ENCODE data around the gene PRTG. TPM values are rescaled to one million over a fixed set of nuclear protein-coding genes. Genes with fewer than 3 reads are reported as not detected.

Gene PRTG
- total and polyA plus RNA-seq, 2 experiments from 2014 or later = 0.63 to 3.4 TPM

DNA sequence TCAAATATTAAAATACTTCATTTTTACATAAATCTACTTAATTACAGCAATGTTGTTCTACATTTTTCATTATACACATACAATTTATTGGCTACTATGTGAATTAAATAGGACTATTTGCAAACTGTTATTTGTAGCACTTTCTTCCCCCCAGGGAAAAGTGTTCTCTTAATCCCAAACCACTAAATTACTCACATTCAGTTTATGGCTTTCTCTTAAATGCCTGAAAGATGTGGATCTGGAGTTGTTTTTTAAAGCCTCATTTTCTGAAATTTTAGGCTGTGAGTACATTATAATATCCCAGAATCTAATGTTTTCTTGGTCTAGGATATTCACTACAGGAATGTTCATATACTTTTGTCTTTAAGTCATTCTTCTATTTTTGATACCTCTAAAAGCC, 32.7 kb downstream of the PRTG start (continued):
- TF ChIP-seq ZNF114 (CRISPR knock-in tag; IDR thresholded peaks at IDR 0.05) = no peak
- TF ChIP-seq JUNB (IDR thresholded peaks at IDR 0.05; ENCODE audit: unreplicated experiment) = no peak
- no peak for TF ChIP-seq EZH2 (IDR thresholded peaks at IDR 0.05; ENCODE audit: low read depth, unreplicated experiment)
- TF ChIP-seq, protein P1, sequence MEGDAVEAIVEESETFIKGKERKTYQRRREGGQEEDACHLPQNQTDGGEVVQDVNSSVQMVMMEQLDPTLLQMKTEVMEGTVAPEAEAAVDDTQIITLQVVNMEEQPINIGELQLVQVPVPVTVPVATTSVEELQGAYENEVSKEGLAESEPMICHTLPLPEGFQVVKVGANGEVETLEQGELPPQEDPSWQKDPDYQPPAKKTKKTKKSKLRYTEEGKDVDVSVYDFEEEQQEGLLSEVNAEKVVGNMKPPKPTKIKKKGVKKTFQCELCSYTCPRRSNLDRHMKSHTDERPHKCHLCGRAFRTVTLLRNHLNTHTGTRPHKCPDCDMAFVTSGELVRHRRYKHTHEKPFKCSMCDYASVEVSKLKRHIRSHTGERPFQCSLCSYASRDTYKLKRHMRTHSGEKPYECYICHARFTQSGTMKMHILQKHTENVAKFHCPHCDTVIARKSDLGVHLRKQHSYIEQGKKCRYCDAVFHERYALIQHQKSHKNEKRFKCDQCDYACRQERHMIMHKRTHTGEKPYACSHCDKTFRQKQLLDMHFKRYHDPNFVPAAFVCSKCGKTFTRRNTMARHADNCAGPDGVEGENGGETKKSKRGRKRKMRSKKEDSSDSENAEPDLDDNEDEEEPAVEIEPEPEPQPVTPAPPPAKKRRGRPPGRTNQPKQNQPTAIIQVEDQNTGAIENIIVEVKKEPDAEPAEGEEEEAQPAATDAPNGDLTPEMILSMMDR (conservative IDR thresholded peaks at IDR 0.05; ENCODE audit: low read depth in 2 of 2) = no peak
- TF ChIP-seq, protein P2, sequence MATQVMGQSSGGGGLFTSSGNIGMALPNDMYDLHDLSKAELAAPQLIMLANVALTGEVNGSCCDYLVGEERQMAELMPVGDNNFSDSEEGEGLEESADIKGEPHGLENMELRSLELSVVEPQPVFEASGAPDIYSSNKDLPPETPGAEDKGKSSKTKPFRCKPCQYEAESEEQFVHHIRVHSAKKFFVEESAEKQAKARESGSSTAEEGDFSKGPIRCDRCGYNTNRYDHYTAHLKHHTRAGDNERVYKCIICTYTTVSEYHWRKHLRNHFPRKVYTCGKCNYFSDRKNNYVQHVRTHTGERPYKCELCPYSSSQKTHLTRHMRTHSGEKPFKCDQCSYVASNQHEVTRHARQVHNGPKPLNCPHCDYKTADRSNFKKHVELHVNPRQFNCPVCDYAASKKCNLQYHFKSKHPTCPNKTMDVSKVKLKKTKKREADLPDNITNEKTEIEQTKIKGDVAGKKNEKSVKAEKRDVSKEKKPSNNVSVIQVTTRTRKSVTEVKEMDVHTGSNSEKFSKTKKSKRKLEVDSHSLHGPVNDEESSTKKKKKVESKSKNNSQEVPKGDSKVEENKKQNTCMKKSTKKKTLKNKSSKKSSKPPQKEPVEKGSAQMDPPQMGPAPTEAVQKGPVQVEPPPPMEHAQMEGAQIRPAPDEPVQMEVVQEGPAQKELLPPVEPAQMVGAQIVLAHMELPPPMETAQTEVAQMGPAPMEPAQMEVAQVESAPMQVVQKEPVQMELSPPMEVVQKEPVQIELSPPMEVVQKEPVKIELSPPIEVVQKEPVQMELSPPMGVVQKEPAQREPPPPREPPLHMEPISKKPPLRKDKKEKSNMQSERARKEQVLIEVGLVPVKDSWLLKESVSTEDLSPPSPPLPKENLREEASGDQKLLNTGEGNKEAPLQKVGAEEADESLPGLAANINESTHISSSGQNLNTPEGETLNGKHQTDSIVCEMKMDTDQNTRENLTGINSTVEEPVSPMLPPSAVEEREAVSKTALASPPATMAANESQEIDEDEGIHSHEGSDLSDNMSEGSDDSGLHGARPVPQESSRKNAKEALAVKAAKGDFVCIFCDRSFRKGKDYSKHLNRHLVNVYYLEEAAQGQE (IDR thresholded peaks at IDR 0.05; ENCODE audit: unreplicated experiment) = no peak

DNA sequence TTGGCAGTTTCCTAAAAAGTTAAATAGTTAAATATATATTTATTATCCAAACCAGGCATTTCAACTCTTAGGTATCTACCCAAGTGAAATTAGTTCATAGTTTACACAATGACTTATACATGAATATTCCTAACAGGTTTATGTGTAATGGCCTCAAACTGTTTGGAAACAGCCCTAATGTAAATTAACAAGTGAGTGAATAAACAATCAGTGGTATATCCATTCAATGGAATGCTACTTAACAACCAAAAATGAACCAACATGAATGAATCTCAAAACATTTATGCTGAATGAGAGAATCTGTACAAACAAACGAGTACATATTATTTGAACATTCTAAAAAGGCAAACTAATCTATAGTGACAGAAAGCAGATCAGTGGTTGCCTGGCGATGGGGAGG, 33.5 kb downstream of the PRTG start:
- Histone ChIP-seq H4K20me1 (replicated peaks; ENCODE audit: insufficient read depth) (no peaks in the 10 kb centered on the region), H3K27ac (ENCODE audit: low read depth) (no peak overlapping the region), H3K4me3 (no peak overlapping the region), H3K79me2 (replicated peaks; ENCODE audit: insufficient read depth) (no peaks in the 10 kb centered on the region), H3K9me2 (ENCODE audit: insufficient read depth) (no peaks in the 10 kb centered on the region), H3K4me2 (no peak overlapping the region), H3K4me1 (ENCODE audit: insufficient read depth) (peaks cover 3% of the 10 kb centered on the region; the same call in 1 of the 2 replicates), H2AFZ (no peak overlapping the region), H3K36me3 (ENCODE audit: insufficient read depth) (no peaks in the 10 kb centered on the region), H3K27me3 (ENCODE audit: insufficient read depth) (peaks cover 10% of the 10 kb centered on the region; the same call in 1 of the 2 replicates), H3F3A (replicated peaks; ENCODE audit: low read depth) (no peaks in the 10 kb centered on the region)
- DNase-seq (ENCODE audit: low spot score) (no peak), ATAC-seq (no peak)
- Mint-ChIP-seq H3K27me3 (ENCODE audit: insufficient read depth, low read depth, poor library complexity) (peaks cover 15% of the 10 kb centered on the region), H3K4me1 (peaks cover 24% of the 10 kb centered on the region), H3K36me3 (ENCODE audit: low read depth) (no peaks in the 10 kb centered on the region), H3K4me3 (no peak overlapping the region), H3K9me3 (0 out of 3 replicates have a peak, but pooled peaks cover 3% of the 10 kb centered on the region), H3K27ac (no peak overlapping the region)
- TF ChIP-seq, protein P3, sequence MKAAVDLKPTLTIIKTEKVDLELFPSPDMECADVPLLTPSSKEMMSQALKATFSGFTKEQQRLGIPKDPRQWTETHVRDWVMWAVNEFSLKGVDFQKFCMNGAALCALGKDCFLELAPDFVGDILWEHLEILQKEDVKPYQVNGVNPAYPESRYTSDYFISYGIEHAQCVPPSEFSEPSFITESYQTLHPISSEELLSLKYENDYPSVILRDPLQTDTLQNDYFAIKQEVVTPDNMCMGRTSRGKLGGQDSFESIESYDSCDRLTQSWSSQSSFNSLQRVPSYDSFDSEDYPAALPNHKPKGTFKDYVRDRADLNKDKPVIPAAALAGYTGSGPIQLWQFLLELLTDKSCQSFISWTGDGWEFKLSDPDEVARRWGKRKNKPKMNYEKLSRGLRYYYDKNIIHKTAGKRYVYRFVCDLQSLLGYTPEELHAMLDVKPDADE (IDR thresholded peaks at IDR 0.05) = no peak
- TF ChIP-seq JUNB (IDR thresholded peaks at IDR 0.05; ENCODE audit: unreplicated experiment) (no peak), EZH2phosphoT487 (IDR thresholded peaks at IDR 0.05; ENCODE audit: unreplicated experiment) (no peak)
- TF ChIP-seq, protein P2 (IDR thresholded peaks at IDR 0.05; ENCODE audit: unreplicated experiment) = no peak
- TF ChIP-seq, protein P4, sequence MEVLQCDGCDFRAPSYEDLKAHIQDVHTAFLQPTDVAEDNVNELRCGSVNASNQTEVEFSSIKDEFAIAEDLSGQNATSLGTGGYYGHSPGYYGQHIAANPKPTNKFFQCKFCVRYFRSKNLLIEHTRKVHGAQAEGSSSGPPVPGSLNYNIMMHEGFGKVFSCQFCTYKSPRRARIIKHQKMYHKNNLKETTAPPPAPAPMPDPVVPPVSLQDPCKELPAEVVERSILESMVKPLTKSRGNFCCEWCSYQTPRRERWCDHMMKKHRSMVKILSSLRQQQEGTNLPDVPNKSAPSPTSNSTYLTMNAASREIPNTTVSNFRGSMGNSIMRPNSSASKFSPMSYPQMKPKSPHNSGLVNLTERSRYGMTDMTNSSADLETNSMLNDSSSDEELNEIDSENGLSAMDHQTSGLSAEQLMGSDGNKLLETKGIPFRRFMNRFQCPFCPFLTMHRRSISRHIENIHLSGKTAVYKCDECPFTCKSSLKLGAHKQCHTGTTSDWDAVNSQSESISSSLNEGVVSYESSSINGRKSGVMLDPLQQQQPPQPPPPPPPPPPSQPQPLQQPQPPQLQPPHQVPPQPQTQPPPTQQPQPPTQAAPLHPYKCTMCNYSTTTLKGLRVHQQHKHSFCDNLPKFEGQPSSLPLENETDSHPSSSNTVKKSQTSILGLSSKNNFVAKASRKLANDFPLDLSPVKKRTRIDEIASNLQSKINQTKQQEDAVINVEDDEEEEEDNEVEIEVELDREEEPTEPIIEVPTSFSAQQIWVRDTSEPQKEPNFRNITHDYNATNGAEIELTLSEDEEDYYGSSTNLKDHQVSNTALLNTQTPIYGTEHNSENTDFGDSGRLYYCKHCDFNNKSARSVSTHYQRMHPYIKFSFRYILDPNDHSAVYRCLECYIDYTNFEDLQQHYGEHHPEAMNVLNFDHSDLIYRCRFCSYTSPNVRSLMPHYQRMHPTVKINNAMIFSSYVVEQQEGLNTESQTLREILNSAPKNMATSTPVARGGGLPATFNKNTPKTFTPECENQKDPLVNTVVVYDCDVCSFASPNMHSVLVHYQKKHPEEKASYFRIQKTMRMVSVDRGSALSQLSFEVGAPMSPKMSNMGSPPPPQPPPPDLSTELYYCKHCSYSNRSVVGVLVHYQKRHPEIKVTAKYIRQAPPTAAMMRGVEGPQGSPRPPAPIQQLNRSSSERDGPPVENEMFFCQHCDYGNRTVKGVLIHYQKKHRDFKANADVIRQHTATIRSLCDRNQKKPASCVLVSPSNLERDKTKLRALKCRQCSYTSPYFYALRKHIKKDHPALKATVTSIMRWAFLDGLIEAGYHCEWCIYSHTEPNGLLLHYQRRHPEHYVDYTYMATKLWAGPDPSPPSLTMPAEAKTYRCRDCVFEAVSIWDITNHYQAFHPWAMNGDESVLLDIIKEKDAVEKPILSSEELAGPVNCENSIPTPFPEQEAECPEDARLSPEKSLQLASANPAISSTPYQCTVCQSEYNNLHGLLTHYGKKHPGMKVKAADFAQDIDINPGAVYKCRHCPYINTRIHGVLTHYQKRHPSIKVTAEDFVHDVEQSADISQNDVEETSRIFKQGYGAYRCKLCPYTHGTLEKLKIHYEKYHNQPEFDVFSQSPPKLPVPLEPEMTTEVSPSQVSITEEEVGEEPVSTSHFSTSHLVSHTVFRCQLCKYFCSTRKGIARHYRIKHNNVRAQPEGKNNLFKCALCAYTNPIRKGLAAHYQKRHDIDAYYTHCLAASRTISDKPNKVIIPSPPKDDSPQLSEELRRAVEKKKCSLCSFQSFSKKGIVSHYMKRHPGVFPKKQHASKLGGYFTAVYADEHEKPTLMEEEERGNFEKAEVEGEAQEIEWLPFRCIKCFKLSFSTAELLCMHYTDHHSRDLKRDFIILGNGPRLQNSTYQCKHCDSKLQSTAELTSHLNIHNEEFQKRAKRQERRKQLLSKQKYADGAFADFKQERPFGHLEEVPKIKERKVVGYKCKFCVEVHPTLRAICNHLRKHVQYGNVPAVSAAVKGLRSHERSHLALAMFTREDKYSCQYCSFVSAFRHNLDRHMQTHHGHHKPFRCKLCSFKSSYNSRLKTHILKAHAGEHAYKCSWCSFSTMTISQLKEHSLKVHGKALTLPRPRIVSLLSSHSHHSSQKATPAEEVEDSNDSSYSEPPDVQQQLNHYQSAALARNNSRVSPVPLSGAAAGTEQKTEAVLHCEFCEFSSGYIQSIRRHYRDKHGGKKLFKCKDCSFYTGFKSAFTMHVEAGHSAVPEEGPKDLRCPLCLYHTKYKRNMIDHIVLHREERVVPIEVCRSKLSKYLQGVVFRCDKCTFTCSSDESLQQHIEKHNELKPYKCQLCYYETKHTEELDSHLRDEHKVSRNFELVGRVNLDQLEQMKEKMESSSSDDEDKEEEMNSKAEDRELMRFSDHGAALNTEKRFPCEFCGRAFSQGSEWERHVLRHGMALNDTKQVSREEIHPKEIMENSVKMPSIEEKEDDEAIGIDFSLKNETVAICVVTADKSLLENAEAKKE (CRISPR knock-in tag; IDR thresholded peaks at IDR 0.05) = no peak

Data from GM23338 (cell line).